ENCODE measurements around the gene WDR77. TPM values are rescaled to one million over a fixed set of nuclear protein-coding genes. Genes with fewer than 3 reads are reported as not detected.

The WDR77 gene
- total RNA-seq, 1 donor from 2014 or later, result 60.9 TPM

GRCh38 chr1:111463029-111463683 lies 14.1 kb upstream of the WDR77 start:
- Mint-ChIP-seq H3K4me1 (peaks cover 11% of the 10 kb centered on the region), H3K27ac (no peak overlapping the region), H3K4me3 (no peak overlapping the region), H3K36me3 (ENCODE audit: low read depth) (peaks cover 44% of the 10 kb centered on the region), H3K9me3 (peaks cover 3% of the 10 kb centered on the region), H3K27me3 (no peaks in the 10 kb centered on the region)
- no peak for DNase-seq
- intact Hi-C loops (cut with micrococcal nuclease), result loop anchor here (2.0 kb wide), 1 partner anchor 22 kb away; no protein-coding TSS in a partner anchor

- peaks cover 13% of the 10 kb centered on the region for H3K4me1 Mint-ChIP-seq
- intact Hi-C loops (cut with micrococcal nuclease), result loop anchor here (2.0 kb wide), 1 partner anchor 22 kb away; no protein-coding TSS in a partner anchor
- H3K4me3 Mint-ChIP-seq, result no peak overlapping the region
- H3K36me3 Mint-ChIP-seq (ENCODE audit: low read depth), result peaks cover 45% of the 10 kb centered on the region
- peaks cover 3% of the 10 kb centered on the region for H3K9me3 Mint-ChIP-seq
- no peaks in the 10 kb centered on the region for H3K27me3 Mint-ChIP-seq
- no peak for DNase-seq
- no peak overlapping the region for H3K27ac Mint-ChIP-seq
Measured at GRCh38 chr1:111462370-111463028, 13.4 kb upstream of the WDR77 start.

DNA sequence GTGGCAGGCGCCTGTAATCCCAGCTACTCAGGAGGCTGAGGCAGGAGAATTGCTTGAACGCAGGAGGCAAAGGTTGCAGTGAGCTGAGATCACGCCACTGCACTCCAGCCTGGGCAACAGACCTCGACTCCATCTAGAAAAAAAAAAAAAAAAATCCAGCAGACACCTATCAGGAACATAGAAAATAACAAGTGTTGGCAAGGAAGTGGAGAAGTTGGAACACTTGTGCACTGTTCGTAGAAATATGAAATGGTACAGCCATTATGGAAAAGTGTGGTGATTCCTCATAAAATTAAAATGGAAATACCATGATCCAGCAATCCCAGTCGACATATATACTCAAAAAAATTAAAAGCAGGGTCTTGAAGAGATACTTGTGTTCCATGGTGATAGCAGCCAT lies 12.7 kb upstream of the WDR77 start:
- intact Hi-C loops (cut with micrococcal nuclease), result loop anchor here (2.0 kb wide), 1 partner anchor 21 kb away; no protein-coding TSS in a partner anchor
- Mint-ChIP-seq H3K36me3 (ENCODE audit: low read depth) (peaks cover 50% of the 10 kb centered on the region), H3K4me1 (peaks cover 16% of the 10 kb centered on the region), H3K9me3 (peaks cover 3% of the 10 kb centered on the region), H3K4me3 (no peak overlapping the region), H3K27ac (no peak overlapping the region), H3K27me3 (no peaks in the 10 kb centered on the region)
- no peak for DNase-seq

DNA sequence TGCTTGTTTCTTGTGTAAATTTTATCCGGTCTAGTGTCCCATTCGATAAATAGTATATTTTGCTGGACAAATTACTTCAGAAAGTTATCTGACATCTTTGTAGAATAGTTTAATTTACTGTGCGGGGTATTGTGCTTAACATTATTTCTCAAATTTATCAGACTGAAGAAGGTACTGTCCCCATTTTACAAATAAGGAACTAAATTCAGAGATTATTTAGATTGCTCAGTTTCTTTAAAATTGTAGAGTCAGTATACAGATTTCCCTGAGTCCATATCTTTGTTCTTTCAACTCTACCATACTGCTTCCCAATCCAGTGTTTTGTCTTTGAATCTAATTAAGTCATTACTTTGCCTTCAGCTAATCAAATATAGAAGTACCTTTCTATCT lies 6.6 kb upstream of the WDR77 start:
- intact Hi-C loops (cut with micrococcal nuclease), result loop anchor here (2.0 kb wide), 1 partner anchor 21 kb away; no protein-coding TSS in a partner anchor
- Mint-ChIP-seq H3K4me1 (peaks cover 61% of the 10 kb centered on the region), H3K27me3 (no peaks in the 10 kb centered on the region), H3K4me3 (peak overlapping the region; percentile 59), H3K27ac (peak overlapping the region; percentile 84), H3K9me3 (no peaks in the 10 kb centered on the region), H3K36me3 (ENCODE audit: low read depth) (peaks cover 72% of the 10 kb centered on the region)
- DNase-seq, result no peak

DNA sequence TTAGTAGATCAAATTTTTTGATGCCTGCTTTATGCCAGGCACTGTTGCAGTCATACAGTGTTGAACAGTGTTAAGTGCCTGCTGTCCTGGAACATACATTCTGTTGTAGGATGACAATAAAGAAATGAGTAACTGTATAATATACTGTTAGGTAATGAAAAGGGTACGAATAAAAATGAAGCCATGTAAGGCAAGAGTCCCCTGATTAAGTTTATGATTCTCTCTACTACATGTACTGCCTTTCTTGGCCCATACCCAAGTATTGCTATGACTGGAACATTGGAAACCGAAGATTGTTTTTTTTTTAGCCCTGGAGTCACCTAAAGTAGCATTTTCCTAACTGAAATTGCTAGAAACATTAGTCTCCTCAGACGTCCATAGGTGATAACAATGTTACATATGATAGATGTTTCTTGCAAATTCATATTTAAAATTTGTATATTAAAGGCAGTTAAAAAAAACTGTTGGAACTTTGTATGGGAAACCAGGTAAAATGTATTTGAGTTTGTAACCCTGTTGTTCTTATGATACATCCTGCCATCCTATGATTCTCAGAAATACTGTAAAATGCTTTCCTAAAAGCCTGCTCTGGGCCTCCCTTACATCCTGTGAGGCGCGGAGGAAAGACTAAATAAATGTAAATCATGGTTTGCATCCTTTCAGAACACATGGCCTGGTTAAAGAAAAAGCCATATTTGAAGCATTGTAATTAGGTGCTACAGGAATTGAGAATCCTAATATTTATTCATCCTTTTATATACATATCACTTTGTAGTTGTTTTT lies 6.0 kb upstream of the WDR77 start:
- intact Hi-C loops (cut with micrococcal nuclease), result loop anchor here (2.0 kb wide), 1 partner anchor 22 kb away; no protein-coding TSS in a partner anchor
- Mint-ChIP-seq H3K36me3 (ENCODE audit: low read depth) (peaks cover 71% of the 10 kb centered on the region), H3K27me3 (no peaks in the 10 kb centered on the region), H3K27ac (peak overlapping the region; percentile 84), H3K4me1 (peaks cover 64% of the 10 kb centered on the region), H3K4me3 (peak overlapping the region; percentile 69), H3K9me3 (no peaks in the 10 kb centered on the region)
- DNase-seq, result no peak

DNA sequence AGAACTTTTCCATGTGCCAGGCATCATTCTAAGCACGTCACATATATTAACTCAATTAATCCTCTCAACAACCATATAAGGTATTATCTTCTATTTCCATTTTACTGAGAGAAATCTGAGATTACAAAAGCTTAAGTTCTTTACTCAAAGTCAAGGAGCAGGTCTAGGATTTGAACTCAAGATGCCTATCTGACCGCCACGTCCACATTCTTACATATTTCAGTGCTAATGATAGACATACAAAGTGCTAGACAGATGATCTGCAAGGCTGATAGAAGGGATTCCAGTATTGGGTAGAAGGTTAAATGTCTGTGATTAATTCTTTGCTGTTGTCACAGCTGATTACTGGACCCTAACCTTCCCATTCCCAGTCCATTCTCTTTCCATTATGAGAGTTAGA lies 4.7 kb upstream of the WDR77 start:
- no peak for DNase-seq
- H3K27ac Mint-ChIP-seq, result no peak overlapping the region
- H3K27me3 Mint-ChIP-seq, result no peaks in the 10 kb centered on the region
- peaks cover 66% of the 10 kb centered on the region for H3K4me1 Mint-ChIP-seq
- H3K9me3 Mint-ChIP-seq, result no peaks in the 10 kb centered on the region
- H3K36me3 Mint-ChIP-seq (ENCODE audit: low read depth), result peaks cover 74% of the 10 kb centered on the region
- intact Hi-C loops (cut with micrococcal nuclease), result loop anchor here (2.0 kb wide), 1 partner anchor 23 kb away; no protein-coding TSS in a partner anchor
- H3K4me3 Mint-ChIP-seq, result peak overlapping the region; percentile 9

GRCh38 chr1:111452581-111452980 lies 3.5 kb upstream of the WDR77 start:
- peaks cover 71% of the 10 kb centered on the region for H3K4me1 Mint-ChIP-seq
- intact Hi-C loops (cut with micrococcal nuclease), result no loop called here
- no peak overlapping the region for H3K4me3 Mint-ChIP-seq
- H3K27ac Mint-ChIP-seq, result no peak overlapping the region
- H3K9me3 Mint-ChIP-seq, result no peaks in the 10 kb centered on the region
- H3K36me3 Mint-ChIP-seq (ENCODE audit: low read depth), result peaks cover 71% of the 10 kb centered on the region
- DNase-seq, result no peak
- no peaks in the 10 kb centered on the region for H3K27me3 Mint-ChIP-seq

DNA sequence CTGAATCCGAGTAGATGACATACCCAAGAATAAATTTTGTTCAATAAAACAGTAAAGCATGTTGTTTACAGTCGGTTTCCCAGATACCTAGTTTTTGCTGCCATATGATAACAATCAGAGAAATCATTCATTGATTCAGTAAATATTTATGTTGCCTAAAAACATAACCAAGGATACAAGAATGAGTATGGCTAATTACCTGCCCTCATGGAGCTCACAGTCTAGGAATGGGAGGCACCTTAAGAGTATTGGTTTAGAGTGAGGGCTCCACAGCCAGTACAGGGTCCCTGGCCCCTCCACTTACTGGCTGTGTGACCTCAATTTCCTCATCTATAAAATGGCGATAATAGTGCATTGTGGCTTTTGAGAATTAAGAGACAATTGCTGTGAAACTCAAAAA lies 1.1 kb upstream of the WDR77 start:
- Mint-ChIP-seq H3K4me1 (peaks cover 73% of the 10 kb centered on the region), H3K27ac (peak overlapping the region; percentile 98), H3K27me3 (no peaks in the 10 kb centered on the region), H3K36me3 (ENCODE audit: low read depth) (peaks cover 69% of the 10 kb centered on the region), H3K9me3 (no peaks in the 10 kb centered on the region), H3K4me3 (peak overlapping the region; percentile 100)
- intact Hi-C loops (cut with micrococcal nuclease), result no loop called here
- DNase-seq, result no peak

DNA sequence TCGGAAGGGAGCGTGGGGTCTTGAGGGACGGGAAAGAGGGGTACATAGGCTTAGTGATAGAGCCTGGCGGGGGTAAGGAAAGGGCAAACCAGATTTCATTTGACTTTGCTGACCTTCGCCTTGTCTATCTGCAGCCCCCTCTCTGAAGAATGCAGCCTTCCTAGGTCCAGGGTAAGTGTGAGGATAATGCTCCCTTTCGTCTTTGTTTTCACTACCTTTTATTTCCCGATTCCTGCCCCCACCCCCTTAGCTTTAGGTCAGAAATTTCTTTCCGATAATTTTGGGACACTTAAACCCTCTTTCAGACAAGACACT lies 604 bp upstream of the WDR77 start:
- Mint-ChIP-seq H3K9me3 (no peaks in the 10 kb centered on the region), H3K27me3 (no peaks in the 10 kb centered on the region), H3K4me1 (peaks cover 71% of the 10 kb centered on the region), H3K36me3 (ENCODE audit: low read depth) (peaks cover 65% of the 10 kb centered on the region), H3K4me3 (peak overlapping the region; percentile 100), H3K27ac (peak overlapping the region; percentile 98)
- intact Hi-C loops (cut with micrococcal nuclease), result loop anchor here (1.0 to 5.0 kb wide), 5 partner anchors 26 to 311 kb away; partner anchors contain the start of gene DDX20
- DNase-seq, result no peak

- intact Hi-C loops (cut with micrococcal nuclease), result loop anchor here (2.0 to 5.0 kb wide), 3 partner anchors 232 to 310 kb away; no protein-coding TSS in a partner anchor
- peak overlapping the region; percentile 100 for H3K4me3 Mint-ChIP-seq
- peaks cover 66% of the 10 kb centered on the region for H3K4me1 Mint-ChIP-seq
- DNase-seq, result peak; percentile 75
- H3K9me3 Mint-ChIP-seq, result no peaks in the 10 kb centered on the region
- peak overlapping the region; percentile 98 for H3K27ac Mint-ChIP-seq
- H3K27me3 Mint-ChIP-seq, result no peaks in the 10 kb centered on the region
- H3K36me3 Mint-ChIP-seq (ENCODE audit: low read depth), result peaks cover 64% of the 10 kb centered on the region
Measured at GRCh38 chr1:111448482-111448917, 556 bp downstream of the WDR77 start.

DNA sequence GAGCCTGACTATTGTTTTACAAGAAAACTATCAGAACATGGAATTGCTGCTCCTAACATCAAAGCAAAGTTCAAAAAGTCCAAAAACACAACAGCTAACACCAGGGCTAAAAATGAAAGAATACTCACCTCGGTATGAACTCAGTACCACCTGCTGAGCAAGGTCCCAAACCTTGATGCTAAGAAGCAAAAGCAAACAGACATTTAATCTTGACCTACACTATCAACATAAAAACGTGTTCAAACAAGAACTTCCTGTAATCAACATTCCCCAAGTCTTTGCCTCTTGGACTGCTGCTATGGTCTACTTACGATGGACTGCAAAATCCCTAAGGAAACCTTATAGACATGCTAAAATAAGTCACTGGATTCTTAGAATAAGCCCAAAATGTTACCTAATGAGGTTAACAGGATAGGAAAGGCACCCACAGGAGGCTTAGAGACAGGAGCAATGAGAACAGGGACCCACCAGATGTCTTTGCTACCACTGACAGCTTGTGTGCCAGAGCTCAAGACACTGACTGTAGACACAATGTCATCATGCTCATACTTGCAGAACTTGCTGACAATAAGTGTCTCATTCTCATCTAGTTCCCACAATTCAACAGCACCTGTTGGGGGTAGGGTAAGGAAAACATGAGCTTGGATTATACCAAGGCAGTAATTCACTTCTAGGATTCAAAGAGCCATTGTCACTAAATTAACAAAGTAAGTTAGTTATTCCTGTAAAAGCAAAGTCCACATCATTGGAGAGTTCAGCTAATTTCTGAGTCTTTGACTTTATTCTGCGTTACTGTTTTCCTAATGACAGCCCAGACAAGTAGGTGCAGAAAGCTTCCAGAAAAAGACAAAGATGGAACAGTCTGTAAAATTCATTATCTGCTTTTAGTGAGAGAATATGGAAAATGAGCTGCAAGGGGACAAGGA lies 1.8 kb downstream of the WDR77 start:
- peaks cover 69% of the 10 kb centered on the region for H3K36me3 Mint-ChIP-seq (ENCODE audit: low read depth)
- intact Hi-C loops (cut with micrococcal nuclease), result loop anchor here (5.0 kb wide), 1 partner anchor 250 kb away; no protein-coding TSS in a partner anchor

DNA sequence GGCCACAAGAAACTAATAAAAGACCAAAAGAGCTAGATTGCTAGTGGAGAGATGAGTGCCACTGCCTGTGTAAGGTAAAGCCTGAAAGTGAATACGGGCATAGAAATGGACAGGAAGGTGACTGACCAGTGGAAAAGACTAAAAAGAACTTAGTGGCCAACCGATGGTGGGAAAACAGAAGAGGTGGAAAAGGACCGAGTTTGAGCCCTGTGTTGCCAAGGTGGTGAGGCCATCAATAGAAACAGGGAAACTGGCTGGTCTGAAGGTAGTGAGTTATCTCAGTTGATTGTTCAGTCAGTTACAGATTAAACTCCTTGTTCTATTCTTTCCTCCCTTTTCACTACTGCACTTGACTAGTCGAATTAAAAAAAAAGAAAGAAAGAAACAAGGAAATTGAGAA lies 2.5 kb downstream of the WDR77 start:
- intact Hi-C loops (cut with micrococcal nuclease), result loop anchor here (5.0 kb wide), 1 partner anchor 249 kb away; no protein-coding TSS in a partner anchor
- H3K9me3 Mint-ChIP-seq, result no peaks in the 10 kb centered on the region
- no peak for DNase-seq
- peaks cover 72% of the 10 kb centered on the region for H3K36me3 Mint-ChIP-seq (ENCODE audit: low read depth)
- H3K4me1 Mint-ChIP-seq, result peaks cover 58% of the 10 kb centered on the region
- no peaks in the 10 kb centered on the region for H3K27me3 Mint-ChIP-seq
- no peak overlapping the region for H3K27ac Mint-ChIP-seq
- peak overlapping the region; percentile 100 for H3K4me3 Mint-ChIP-seq

More for the DNA sequence above, 1.8 kb downstream of the WDR77 start:
- Mint-ChIP-seq H3K9me3 (no peaks in the 10 kb centered on the region), H3K27me3 (no peaks in the 10 kb centered on the region), H3K4me1 (peaks cover 61% of the 10 kb centered on the region), H3K4me3 (peak overlapping the region; percentile 100), H3K27ac (no peak overlapping the region)
- DNase-seq, result no peak

GRCh38 chr1:111444031-111444430 lies 5.0 kb downstream of the WDR77 start:
- peaks cover 44% of the 10 kb centered on the region for H3K4me1 Mint-ChIP-seq
- no peak overlapping the region for H3K27ac Mint-ChIP-seq
- no peak overlapping the region for H3K4me3 Mint-ChIP-seq
- H3K27me3 Mint-ChIP-seq, result no peaks in the 10 kb centered on the region
- intact Hi-C loops (cut with micrococcal nuclease), result loop anchor here (5.0 kb wide), 1 partner anchor 42 kb away; no protein-coding TSS in a partner anchor
- H3K36me3 Mint-ChIP-seq (ENCODE audit: low read depth), result peaks cover 74% of the 10 kb centered on the region
- H3K9me3 Mint-ChIP-seq, result no peaks in the 10 kb centered on the region
- no peak for DNase-seq

Measured in activated CD4-positive, alpha-beta T cell treated with anti-CD3 and anti-CD28 coated beads, Interleukin-2, amount 10 ng/mL, durations not matched to agents 24 days and 14 days (primary cell).